KOPT-K1 (cell line): Measurements from ENCODE around the gene CCDC51.
"Not testable (repeated sequence)": the region's sequence is repeated elsewhere in the genome, so short reads cannot be mapped to it uniquely, and the experiment has no call there.

Experiments used
- H3K27ac ChIP-seq: fragments of 200-600 bp; sonication (generic); 2 replicates; pipeline ENCODE4 v1.5.1; 2016; ENCODE audit warnings: antibody characterized with exemption, mild to moderate bottlenecking, low read depth, low read length; ENCODE audit not compliant: poor library complexity, severe bottlenecking
- H3K36me3 ChIP-seq: fragments of 200-600 bp; sonication (generic); 2 replicates; pipeline ENCODE4 v1.5.1; 2017; ENCODE audit warnings: antibody characterized with exemption, mild to moderate bottlenecking, low read length, moderate library complexity; ENCODE audit not compliant: insufficient read depth
- H3K9me3 ChIP-seq: fragments of 200-600 bp; sonication (generic); 2 replicates; pipeline ENCODE4 v1.5.1; 2017; ENCODE audit warnings: antibody characterized with exemption, low read length, mild to moderate bottlenecking; ENCODE audit not compliant: insufficient read depth, poor library complexity, severe bottlenecking

Gene CCDC51

GRCh38 chr3:48439820-48440589 is at the start of gene CCDC51, which contains the start of gene TMA7:
TSS of gene CCDC51 (minus strand) at chr3:48440119. CDS start at chr3:48435128, 4,991 bp downstream.
TSS of gene TMA7 (plus strand) at chr3:48440257. CDS start at chr3:48440297, 40 bp downstream.
- H3K36me3 ChIP-seq, result peaks cover 35% of the 10 kb centered on the region
- peak within 1 kb of the TSS; percentile 83 for H3K27ac ChIP-seq
- H3K9me3 ChIP-seq, result no peaks in the 10 kb centered on the region

GRCh38 chr3:48486952-48487351 is 47.0 kb upstream of the CCDC51 start:
- H3K27ac ChIP-seq, result no peak overlapping the region
- no peaks in the 10 kb centered on the region for H3K9me3 ChIP-seq

GRCh38 chr3:48482822-48483221 is 42.9 kb upstream of the CCDC51 start:
- not testable (repeated sequence) for H3K9me3 ChIP-seq, H3K27ac ChIP-seq, H3K36me3 ChIP-seq

More at GRCh38 chr3:48486952-48487351, 47.0 kb upstream of the CCDC51 start:
- H3K36me3 ChIP-seq, result no peaks in the 10 kb centered on the region

DNA sequence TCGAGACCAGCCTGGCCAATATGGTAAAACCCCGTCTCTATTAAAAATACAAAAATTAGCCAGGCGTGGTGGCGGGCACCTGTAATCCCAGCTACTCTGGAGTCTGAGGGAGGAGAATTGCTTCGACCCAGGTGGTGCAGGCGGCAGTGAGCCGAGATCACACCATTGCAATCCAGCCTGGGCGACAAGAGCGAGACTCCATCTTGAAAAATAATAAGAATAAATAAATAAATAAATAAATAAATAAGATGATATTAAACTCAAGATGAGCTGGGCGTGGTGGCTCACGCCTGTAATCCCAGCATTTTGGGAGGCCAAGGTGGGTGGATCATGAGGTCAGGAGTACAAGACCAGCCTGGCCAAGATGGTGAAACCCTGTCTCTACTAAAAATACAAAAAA is 41.0 kb upstream of the CCDC51 start:
- H3K36me3 ChIP-seq, H3K9me3 ChIP-seq, H3K27ac ChIP-seq: not testable (repeated sequence)

GRCh38 chr3:48478626-48479555 is 39.0 kb upstream of the CCDC51 start:
- Histone ChIP-seq H3K9me3 (no peaks in the 10 kb centered on the region), H3K36me3 (no peaks in the 10 kb centered on the region), H3K27ac (no peak overlapping the region)

- no peaks in the 10 kb centered on the region for H3K36me3 ChIP-seq
- no peaks in the 10 kb centered on the region for H3K9me3 ChIP-seq
- H3K27ac ChIP-seq, result no peak overlapping the region
Measured at GRCh38 chr3:48477959-48478520, 38.1 kb upstream of the CCDC51 start.

- no peaks in the 10 kb centered on the region for H3K36me3 ChIP-seq
- H3K9me3 ChIP-seq, result no peaks in the 10 kb centered on the region
- no peak overlapping the region for H3K27ac ChIP-seq
Measured at GRCh38 chr3:48476426-48477053, 36.6 kb upstream of the CCDC51 start.

GRCh38 chr3:48475188-48475587 is 35.3 kb upstream of the CCDC51 start:
- Histone ChIP-seq H3K9me3 (no peaks in the 10 kb centered on the region), H3K27ac (no peak overlapping the region), H3K36me3 (no peaks in the 10 kb centered on the region)

DNA sequence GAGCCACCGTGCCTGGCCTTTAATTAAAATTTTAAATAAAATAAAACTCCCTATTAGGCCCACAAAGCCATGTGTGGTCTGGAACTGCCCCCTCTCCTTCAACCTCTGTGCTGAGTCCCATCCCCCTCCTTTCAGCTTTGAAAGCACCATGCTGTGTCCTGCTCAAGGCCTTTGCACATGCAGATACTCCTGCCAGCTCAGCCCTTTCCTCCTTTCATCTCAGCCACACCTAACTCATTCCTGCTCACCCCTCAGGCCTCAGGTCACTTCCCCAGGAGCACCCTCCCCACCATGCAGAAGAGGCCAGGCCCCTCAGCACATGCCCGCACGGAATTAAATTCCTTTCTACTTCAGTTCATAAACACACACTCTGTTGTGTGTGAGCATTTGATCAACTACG is 34.7 kb upstream of the CCDC51 start:
- H3K36me3 ChIP-seq, result peaks cover 5% of the 10 kb centered on the region; the same call in 1 of the 2 replicates
- H3K27ac ChIP-seq, result no peak overlapping the region
- H3K9me3 ChIP-seq, result no peaks in the 10 kb centered on the region

DNA sequence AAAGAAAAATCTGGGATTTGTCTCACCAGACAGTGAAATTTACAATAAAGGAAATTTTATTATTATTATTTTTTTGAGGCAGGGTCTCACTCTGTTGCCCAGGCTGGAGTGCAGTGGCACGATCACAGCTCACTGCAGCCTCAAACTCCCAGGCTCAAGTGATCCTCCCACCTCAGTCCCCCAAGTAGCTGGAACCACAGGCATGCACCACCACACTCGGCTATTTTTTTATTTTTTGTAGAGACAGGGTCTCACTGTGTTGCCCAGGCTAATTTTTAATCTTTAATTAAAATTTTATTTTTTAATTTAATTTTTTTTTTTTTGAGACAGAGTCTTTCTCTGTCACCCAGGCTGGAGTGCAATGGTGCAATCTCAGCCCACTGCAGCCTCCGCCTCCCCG is 34.1 kb upstream of the CCDC51 start:
- H3K9me3 ChIP-seq, H3K27ac ChIP-seq: not testable (repeated sequence)
- H3K36me3 ChIP-seq, result peaks cover 11% of the 10 kb centered on the region; the same call in 1 of the 2 replicates

GRCh38 chr3:48473617-48473952 is 33.7 kb upstream of the CCDC51 start:
- Histone ChIP-seq H3K36me3 (peaks cover 15% of the 10 kb centered on the region), H3K9me3 (no peaks in the 10 kb centered on the region), H3K27ac (peak overlapping the region; percentile 95)

DNA sequence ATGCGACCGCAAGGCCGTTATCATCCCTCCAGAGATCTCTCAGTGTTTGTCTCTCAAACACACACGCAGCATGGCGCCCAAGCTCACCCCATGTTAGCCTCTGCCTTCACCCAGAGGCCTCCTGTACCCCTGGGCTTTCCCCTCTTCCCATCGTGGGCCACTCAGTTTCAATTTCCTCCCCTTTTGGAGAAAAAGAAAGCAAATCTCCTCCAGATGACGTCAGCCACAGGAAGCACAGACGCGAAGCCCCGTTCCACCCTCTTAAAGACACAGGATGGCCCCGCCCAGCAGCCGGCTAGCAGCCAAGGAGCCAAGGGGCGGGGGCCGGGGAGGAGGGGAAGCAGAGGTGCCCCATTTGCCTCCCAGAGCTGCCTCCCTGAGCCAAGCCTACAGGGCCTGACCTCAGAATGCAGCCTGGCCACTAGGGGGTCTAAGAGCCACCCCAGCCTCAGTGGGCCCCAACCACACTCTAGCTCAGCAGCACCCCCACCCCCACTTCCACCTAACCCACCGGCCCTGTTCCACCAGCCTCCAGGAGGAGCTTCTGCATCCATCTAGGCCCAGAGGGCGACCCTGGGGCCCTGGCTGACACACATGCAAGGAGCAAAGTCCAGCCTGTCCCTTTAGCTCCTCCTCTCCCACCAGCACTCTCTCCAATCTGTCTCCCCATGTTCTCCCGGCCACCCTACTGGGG is 33.2 kb upstream of the CCDC51 start:
- H3K27ac ChIP-seq, result peak overlapping the region; percentile 95
- no peaks in the 10 kb centered on the region for H3K9me3 ChIP-seq
- H3K36me3 ChIP-seq, result peaks cover 21% of the 10 kb centered on the region

DNA sequence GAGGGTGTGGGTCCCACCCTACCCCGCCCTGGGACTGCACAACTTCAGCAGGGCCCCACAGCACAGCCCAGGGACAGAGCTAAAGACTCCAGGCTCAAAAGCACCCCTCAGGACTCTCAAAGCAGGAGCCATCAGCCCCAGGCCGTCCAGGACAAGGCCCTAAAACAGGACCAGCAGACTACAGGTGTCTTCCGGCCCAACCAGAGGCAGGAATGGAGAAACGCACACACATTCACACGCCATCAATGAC is 32.7 kb upstream of the CCDC51 start:
- H3K27ac ChIP-seq, result peak overlapping the region; percentile 95
- H3K36me3 ChIP-seq, result peaks cover 25% of the 10 kb centered on the region
- no peaks in the 10 kb centered on the region for H3K9me3 ChIP-seq

- Histone ChIP-seq H3K36me3 (peaks cover 33% of the 10 kb centered on the region), H3K9me3 (no peaks in the 10 kb centered on the region), H3K27ac (no peak overlapping the region)
Measured at GRCh38 chr3:48470286-48470685, 30.4 kb upstream of the CCDC51 start.
